GM18526 (cell line): ENCODE measurements around the gene LMNTD2.

Experiments used
- POLR2A ChIP-seq: IDR thresholded peaks from 3 replicates; pipeline ENCODE4 v1.6.1; 2011; ENCODE audit not compliant: insufficient read length; ENCODE audit errors: extremely low read depth

The LMNTD2 gene

DNA sequence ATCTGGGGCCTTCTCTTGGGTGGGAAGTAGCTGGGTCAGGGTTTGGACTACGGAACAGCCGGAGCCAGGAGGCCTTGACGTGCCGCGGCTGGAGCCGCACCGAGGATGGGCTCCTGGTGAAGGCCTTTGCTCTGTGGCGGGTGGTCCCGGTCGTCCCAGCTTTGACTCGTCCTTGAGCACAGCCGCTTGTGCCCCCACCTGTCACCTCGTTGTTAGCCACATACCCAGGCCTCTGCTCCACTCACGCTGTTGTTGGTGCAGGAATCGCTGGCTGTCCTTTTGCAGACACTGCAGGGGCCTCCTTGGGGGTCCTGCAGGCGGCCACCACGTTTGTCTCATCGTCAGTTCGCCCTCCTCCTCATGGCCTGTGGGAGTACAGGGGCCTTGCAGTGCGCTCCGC is 32.8 kb upstream of the LMNTD2 start:
- TF ChIP-seq POLR2A = no peak

DNA sequence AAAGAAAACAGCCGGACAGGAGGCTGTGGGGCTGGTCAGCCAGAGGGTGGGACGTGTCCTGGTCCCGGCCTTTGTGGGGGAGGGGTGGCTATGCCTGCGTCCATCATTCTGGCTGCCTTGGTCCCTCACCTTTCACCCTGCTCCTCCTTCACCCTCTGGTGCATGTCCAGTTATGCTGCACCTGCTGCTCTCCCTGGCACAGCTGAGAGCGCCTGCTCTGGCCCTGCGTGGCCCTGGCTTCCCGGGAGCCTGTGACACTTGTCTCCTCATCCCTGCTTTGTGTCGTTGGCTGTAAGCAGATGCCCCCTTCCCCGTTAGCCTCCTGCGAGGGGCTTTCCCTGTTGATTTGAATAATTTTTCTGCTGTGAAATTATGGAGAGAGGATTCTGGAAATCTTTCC is 32.4 kb upstream of the LMNTD2 start:
- TF ChIP-seq POLR2A = no peak

- TF ChIP-seq POLR2A = no peak
Measured at GRCh38 chr11:592501-592900, 32.0 kb upstream of the LMNTD2 start.

DNA sequence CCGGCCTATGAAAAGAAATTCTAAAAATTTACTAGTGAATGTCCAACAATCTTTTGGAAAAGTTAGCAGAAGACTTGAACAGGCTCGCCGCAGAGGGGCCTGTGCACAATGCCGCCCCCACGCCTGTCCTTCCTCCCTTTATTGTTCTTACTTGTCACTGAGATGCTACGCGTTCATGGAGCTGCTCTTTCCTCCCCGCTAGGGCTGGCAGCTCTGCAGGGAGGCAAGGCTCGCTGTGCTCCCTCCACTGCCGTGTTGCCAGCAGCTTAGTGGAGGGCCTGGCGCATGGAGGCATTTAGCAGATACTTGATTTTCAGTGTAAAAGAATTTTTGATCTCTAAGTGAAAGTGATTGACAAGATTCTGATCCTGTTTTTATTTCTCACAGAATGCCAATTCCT is 30.5 kb upstream of the LMNTD2 start:
- TF ChIP-seq POLR2A = no peak

GRCh38 chr11:589798-590197 is 29.3 kb upstream of the LMNTD2 start:
- TF ChIP-seq POLR2A = no peak

DNA sequence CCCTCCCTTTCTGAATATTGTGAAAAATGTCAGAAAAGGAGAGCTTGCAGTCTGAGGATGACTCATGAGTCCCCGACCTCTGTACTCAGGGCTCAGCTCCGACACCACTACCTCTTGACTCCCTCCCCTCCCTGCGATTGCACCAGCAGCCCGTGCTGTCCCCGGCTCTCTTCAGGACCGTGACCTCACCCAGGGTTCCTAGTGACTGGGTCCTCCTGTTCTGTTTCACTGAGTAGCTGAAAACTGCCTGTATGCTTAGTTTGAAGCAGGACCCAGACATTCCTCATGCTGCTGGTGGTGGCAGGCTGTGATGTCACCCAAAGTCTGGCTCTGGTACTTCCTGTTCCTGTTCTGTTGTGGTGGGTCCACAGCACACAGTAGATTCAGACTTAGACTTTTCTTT is 27.4 kb upstream of the LMNTD2 start:
- no peak for TF ChIP-seq POLR2A

GRCh38 chr11:587546-587945 is 27.0 kb upstream of the LMNTD2 start:
- no peak for TF ChIP-seq POLR2A

DNA sequence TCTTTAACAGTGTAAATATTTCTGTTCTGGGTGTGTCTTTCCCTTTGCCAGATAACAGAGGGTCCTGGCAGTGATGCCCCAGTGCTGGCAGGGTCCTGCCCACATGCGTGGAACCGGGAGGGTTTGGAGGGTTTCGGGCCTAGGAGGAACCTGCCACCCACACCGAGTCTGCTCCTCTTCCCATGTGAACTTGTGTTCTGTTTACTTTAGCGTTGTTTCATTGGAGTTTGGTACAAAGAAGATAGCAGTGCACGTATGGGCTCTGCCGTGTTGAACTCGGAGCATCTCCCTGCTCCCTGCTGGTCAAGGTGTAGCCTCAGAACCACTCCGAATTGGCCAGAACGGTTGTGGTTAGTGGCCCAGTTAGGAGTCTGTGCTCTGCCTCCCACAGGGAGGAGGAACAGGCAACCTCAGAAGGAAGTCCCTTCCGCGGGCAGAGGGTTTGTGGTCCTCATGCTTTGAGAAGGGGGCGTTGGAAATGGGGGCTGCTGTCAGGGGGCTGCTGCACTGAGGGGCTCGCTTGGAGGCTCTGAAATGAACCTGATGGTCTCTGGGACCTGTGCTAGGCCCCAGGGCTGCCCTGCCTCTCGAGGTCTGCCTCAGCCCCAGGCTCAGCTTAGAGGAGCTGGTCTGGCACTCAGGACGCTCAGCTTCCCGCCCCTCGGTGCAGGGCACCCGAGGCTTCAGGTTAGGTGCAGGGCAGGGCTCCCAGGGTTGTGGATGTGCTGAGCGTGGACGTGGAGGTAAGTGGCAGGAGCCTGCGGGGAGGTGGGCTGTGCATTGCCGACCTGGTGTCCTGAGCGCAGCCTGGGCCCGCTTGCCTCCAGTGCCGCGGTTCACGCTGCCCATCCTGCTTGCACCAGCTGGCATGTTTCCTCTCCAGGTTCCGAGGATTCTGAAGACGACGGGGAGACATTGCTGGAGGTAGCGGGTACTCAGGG is 26.1 kb upstream of the LMNTD2 start:
- no peak for TF ChIP-seq POLR2A

- TF ChIP-seq POLR2A = no peak
Measured at GRCh38 chr11:584287-584686, 23.7 kb upstream of the LMNTD2 start.

DNA sequence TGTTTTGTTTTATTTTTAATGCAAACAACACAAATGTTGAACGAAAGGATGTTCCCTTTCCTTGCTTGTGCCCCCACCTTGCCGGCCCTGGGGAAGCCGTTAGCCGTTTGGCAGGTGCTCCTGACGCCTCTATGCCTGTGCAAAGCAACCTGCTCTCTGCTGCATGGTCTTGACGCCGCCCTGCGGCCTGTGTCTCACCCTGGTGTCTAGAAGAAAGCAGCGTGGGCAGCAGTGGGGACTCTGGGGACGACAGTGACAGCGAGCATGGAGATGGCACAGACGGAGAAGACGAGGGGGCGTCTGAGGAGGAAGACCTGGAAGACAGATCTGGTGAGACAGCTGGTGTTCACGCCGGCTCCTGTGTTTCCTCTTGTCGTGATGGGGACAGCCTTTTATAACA is 21.2 kb upstream of the LMNTD2 start:
- TF ChIP-seq POLR2A = no peak

DNA sequence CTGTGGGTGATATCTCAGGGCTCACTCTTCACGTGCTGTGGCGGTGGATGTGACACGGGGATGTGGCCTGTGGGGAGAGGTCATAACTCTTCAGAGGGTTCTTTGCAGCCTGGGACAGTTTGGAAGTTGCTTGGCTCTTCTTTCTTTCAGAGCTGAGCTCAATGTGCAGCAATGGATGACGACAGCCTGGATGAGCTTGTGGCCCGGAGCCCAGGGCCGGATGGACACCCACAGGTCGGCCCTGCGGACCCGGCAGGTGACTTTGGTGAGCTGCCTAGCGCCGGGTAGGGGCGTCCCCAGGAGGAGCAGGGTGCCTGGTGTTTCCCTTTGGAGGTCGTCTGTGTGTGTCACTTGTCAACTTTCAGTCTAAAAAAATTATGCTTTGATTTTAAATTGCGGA is 20.8 kb upstream of the LMNTD2 start:
- no peak for TF ChIP-seq POLR2A

DNA sequence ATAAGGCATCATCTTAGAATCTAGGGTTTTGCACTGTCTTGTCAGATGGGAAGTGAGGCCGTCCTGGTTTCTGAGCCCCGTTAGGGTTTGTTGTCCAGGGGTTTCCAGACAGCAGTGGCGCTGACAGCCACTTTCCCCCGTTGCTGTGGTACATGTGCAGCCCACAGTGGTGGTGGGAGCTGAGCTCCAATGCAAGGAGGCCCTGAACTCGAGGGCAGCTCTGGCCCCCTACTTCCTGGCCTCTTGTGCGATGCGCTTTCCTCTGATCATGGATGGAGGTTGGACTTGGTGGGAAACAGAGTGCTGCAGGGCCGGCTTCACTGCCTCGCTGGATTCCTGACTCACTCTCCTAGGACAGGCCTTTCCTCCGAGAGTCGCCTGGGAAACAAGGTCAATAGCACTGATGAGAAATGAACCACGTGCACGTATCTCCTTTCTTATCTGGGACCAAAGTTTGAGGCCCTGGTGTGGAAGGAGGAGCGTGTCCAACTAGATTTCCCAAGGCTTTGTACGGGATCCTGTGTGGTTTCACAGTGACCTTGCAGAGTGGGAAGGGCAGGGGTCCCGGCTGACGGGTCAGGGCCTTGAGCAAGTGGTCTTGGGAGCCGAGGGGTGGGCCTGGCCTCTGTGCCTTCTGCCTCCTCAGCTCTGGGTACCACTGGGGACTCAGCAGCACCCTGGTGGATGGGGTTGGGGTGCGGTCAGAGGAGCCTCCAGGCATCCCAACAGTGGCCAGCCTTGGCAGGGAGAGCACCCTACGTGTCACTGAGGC is 19.5 kb upstream of the LMNTD2 start:
- TF ChIP-seq POLR2A = no peak

DNA sequence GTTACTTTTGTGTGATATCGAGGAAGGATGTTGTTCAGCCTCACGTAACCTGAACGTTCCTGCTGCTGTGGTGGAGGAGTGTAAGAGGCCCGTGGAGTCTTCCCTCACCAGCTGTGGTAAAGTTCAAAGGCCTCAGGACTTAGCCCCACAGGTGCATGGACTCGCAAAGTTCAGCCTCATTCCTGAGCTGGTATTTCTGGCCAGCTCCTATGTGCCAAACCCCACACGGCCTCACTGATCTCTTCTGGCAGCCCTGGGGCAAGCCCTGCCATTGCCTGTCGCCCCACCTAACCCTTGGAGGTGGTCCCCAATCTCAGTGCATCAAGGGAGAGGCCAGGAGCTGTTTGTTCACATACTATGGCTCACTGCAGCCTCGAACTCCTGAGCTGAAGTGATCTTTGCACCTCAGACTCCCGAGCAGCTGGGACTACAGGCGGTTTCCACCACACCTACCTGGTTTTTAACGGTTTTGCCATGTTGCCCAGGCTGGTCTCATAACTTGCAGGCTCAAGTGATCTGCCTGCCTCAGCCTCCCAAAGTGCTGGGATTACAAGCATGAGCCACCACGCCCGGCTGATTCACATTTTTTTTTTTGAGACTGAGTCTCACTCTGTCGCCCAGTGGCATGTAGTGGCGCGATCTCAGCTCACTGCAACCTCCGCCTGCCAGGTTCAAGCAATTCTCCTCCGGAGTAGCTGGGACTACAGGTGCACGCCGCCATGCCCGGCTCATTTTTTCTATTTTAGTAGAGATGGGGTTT is 17.9 kb upstream of the LMNTD2 start:
- no peak for TF ChIP-seq POLR2A

DNA sequence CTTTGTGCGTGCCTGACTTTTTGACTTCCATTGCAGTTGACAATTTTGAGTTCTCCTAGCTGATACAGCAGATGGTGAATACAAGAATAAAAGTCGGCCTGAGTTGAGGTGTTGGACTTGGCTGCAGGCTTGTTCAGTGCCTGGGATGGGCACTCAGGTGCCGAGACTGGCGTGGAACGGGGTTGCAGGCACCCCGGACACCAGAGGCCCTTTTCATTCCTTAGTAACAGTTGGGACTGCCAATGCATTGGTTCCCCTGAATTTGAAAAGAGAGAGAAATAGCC is 17.0 kb upstream of the LMNTD2 start:
- no peak for TF ChIP-seq POLR2A

GRCh38 chr11:576811-577610 is 16.5 kb upstream of the LMNTD2 start:
- TF ChIP-seq POLR2A = no peak

- peak; percentile 79 for TF ChIP-seq POLR2A
Measured at GRCh38 chr11:575996-576768, 15.6 kb upstream of the LMNTD2 start, which contains the start of gene PHRF1. PHRF1 (plus strand) TSS chr11:576470; CDS start chr11:581513, 5,043 bp downstream.
